Stimulated activated CD4-positive, alpha-beta T cell treated with anti-CD3 and anti-CD28 coated beads, TNF-alpha, amount 100 ng/mL, for 48 hours (primary cell): Measurements from ENCODE around the gene SIN3B.

Experiments
- DNase-seq, 3 donors: peaks; one replicate each; pipeline ENCODE4 v3.0.0-alpha.2; 2020; ENCODE audit warnings: low read depth in 3 of 3

Gene SIN3B

GRCh38 chr19:16904599-16904998, 75.4 kb downstream of the SIN3B start:
- DNase-seq: no peak

- DNase-seq: no peak
Observed at GRCh38 chr19:16908759-16909158, 79.6 kb downstream of the SIN3B start.

- DNase-seq: no peak
Observed at GRCh38 chr19:16911046-16911445, 81.8 kb downstream of the SIN3B start.

- no peak for DNase-seq
Observed at GRCh38 chr19:16912780-16913179, 83.6 kb downstream of the SIN3B start.

GRCh38 chr19:16914421-16914820, 85.2 kb downstream of the SIN3B start:
- no peak for DNase-seq

- DNase-seq: no peak
Observed at GRCh38 chr19:16915135-16915534, 85.9 kb downstream of the SIN3B start.

- no peak for DNase-seq
Observed at GRCh38 chr19:16915734-16916133, 86.5 kb downstream of the SIN3B start.

GRCh38 chr19:16917401-16917800, 88.2 kb downstream of the SIN3B start:
- no peak for DNase-seq

GRCh38 chr19:16919496-16919895, 90.3 kb downstream of the SIN3B start:
- DNase-seq: no peak

GRCh38 chr19:16920816-16921529, 91.8 kb downstream of the SIN3B start:
- DNase-seq: no peak

- DNase-seq: no peak
Observed at GRCh38 chr19:16921766-16922591, 92.8 kb downstream of the SIN3B start.

- no peak for DNase-seq
Observed at GRCh38 chr19:16922592-16922934, 93.4 kb downstream of the SIN3B start.

- no peak for DNase-seq
Observed at GRCh38 chr19:16922949-16923348, 93.8 kb downstream of the SIN3B start.

- no peak for DNase-seq
Observed at GRCh38 chr19:16927883-16928282, 98.7 kb downstream of the SIN3B start.

- DNase-seq: no peak
Observed at GRCh38 chr19:16928351-16928750, 99.2 kb downstream of the SIN3B start.

GRCh38 chr19:16928916-16929315, 99.7 kb downstream of the SIN3B start:
- no peak for DNase-seq
